Measurements from ENCODE around the gene FAM13A.

The FAM13A gene

DNA sequence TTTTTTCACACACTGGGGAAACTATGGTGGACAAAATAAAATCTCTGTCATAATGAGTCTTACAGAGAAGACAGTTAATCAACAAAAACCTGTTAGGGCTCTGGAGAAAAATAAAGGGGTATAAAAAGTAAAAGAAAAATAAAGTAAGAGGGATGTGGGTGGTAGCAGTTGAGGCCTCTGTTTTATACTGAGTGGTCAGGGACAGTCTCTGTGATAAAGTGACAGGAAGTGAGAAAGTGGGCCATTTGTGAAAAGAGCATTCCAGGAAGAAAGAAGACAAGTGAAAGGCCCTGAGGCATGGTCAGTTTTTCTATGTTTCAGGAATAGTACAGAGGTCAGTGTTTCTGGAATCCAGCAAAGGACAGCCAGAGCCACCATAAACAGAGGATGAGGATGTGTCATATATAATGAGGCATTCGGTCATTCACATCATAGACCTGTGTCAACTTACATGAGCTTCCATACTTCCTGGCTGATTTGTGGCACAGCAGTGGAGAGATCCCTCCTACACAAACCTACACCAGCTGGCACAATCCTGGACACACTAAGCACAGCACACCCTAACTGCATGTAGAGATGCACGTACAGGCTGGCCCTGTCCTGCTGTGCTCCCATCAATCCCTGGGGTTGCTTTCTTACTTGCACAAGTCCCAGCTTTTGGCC lies 295.0 kb downstream of the FAM13A start:
- no peak for DNase-seq

- no peak for DNase-seq
These were observed 295.6 kb downstream of the FAM13A start for GRCh38 chr4:88761342-88761741.

DNA sequence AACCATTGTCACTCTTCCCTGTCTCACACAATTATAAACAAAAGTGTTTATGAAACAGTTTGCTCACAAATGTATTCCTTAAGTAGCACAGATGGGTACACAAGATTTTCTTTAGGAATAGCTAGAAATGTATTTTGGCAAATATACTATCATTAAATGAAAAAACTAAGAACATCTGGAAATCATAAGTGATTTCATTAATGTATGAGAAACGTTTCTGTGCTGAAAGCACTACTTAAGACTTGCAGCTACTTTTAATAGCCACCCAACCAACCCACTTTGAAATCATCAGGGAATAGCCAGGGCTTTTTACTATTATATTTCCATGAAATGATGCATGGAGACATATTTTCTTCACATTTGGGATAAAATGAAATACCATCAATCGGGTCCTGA lies 297.1 kb downstream of the FAM13A start:
- DNase-seq = no peak

DNA sequence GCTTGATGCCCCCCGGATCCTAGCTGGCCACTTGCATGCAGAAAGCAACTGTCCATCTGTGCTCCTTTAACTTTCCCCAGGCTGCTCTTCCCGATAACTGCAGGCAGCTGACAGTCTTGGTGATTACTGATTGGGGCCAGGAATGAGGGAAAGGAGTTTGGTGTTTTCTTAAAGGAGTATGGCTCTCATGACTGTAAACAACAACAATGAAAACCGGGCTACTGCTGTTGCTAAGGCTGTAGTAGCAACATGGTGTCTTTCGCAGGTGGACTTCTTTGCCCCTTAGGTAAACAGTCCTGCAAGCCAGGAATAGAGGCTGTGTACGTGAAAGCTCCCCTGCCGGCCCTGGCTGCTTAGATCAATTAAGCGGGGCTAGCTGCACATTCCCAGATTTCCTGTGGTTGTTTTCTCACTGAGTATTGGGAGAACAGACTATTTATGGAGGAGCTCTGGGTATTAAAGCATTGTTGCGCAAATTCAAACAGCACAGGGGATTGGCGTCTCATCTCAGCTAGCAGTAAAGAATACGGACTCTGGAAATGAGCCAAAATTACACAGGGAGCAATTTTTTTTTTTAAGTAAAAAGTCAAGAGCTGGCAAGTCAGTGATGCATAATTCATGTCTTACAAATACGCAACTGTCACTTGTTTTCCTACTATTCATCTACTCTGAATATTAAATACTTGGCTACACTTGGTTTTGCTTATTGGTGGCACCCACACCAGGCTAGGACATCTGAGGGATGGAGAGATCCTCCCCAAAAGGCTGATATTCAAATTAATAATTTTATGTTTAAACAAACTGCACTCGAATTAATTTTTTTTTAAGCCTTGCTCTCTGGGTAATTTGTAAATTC lies 297.7 kb downstream of the FAM13A start:
- DNase-seq = no peak

- DNase-seq = no peak
These were observed 298.7 kb downstream of the FAM13A start for GRCh38 chr4:88758264-88758663.

DNA sequence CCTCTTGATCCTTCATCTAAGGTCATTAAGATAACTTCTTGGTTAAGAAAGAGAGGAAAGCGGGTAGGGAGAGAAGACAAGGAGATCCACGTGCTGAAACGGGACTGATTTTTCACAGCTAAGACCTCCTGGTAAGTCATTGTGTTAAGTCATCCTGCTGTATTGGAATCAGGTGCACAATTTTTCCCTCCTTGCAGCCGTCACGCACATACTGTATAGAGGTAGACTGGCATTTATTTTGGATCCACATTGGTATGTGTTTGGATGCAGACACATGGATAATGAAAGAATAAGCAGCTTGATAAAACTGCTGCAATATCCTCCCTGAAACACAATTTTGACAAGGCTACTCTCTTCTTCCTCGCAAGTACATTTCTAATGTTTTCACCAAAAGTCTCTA lies 299.2 kb downstream of the FAM13A start:
- no peak for DNase-seq

- DNase-seq = no peak
These were observed 299.9 kb downstream of the FAM13A start for GRCh38 chr4:88757067-88757466.

DNA sequence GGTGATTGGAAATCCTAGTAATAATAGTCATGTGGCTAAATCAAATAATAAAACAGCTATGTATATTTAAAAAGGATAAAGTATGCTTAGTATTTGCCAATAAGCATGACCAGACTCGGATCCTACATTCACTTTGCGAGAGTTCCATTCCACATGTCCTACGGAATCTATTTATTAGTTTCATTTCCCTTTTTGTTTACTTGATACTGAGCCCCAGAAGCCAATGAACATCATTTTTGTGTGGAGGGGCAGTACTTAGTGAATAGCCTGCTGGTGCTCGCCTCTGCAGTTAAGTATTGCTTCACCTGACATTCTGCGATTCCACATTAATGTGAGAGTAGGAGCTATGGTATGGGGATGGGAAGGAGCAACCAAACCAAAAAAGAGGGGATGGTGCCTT lies 300.8 kb downstream of the FAM13A start:
- no peak for DNase-seq

DNA sequence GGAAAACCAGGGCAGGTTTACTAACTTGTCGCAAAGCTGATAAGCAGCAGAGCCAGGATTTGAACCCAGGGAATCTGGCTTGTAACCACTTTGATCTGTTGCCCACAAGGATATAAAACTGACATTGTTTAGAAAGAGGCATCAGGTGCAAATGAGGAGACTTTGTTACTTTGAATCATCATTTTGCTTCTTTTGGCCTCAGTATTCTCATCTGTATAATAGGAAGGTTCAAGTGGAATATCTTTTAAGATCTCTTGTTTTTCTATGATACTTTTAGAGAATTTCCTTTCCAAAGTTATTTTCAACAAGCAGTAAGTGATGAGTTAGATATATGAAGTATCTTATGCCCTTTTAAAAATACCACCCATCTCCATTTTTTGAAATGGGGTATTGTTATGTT lies 301.5 kb downstream of the FAM13A start:
- no peak for DNase-seq

- DNase-seq = no peak
These were observed 302.2 kb downstream of the FAM13A start for GRCh38 chr4:88754796-88755195.

- no peak for DNase-seq
These were observed 303.1 kb downstream of the FAM13A start for GRCh38 chr4:88753658-88754571.

DNA sequence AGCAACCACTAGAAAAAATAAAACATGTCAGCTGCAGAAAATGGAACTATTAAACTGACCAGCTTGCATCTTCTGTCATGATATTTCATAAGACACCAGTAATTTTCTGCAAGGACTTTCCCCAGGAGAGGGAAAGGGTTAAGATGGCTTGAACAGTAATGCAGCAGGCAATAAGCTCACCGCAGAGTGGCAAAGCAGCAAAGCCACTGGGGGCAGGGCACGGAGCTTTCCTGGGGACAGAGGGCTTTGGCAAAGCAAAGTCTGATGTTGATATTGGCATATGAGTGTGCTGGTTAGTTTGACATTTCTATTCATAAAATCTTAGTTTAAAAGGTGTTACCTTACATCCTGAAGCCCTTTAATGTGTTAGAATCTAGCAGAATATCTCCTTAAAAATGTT lies 304.2 kb downstream of the FAM13A start:
- DNase-seq = no peak

- DNase-seq = no peak
These were observed 304.9 kb downstream of the FAM13A start for GRCh38 chr4:88752076-88752463.

- DNase-seq = no peak
These were observed 305.5 kb downstream of the FAM13A start for GRCh38 chr4:88751258-88752075.

GRCh38 chr4:88750369-88750768 lies 306.6 kb downstream of the FAM13A start:
- no peak for DNase-seq

GRCh38 chr4:88747351-88747750 lies 309.6 kb downstream of the FAM13A start:
- DNase-seq = no peak

DNA sequence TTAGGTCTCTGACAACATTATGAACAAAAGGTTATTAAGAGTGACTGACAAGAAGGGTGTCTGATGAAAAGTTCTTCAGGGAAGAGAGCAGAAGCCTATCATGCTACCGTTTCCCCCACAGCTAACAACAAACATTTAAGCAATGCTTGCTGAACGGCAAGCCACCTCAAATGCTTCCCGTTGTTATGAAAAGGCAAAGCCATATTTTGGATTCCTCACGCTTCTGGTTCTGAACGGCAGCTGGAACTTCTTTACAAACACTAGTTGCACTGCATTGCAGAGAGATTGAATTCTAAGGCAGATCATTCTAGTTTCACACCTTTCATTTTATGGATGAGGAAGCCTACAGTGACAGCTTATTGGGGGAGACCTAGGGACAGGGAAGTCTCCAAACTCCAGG lies 310.8 kb downstream of the FAM13A start:
- DNase-seq = no peak

DNA sequence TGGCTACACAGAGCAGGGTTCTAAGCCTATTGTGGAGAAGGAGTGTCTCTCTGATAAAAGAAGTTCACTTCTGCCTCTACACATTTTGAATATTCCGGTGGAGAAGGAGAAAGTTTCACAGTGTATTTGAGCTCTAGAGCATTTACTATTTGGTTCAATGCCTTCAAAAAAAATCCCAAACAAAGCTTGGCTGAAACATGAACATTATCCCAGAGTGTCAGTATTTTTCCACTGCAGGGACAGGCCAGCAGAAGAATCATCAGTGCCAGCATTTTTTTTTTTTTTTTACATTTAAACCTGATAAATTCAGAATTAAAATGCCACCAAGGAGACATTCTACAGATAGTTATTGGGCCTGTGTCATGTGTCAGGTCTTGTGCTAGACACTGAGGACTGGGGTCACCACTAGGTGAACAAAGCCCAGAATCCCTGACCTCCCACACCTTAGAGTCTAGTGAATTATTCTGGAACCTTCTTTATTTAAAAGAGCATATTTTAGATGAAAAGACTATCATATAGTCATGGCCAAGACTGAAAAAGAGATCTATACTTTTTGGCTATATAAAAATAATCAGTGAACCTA lies 311.3 kb downstream of the FAM13A start:
- no peak for DNase-seq

- DNase-seq = no peak
These were observed 311.8 kb downstream of the FAM13A start for GRCh38 chr4:88745175-88745574.

DNA sequence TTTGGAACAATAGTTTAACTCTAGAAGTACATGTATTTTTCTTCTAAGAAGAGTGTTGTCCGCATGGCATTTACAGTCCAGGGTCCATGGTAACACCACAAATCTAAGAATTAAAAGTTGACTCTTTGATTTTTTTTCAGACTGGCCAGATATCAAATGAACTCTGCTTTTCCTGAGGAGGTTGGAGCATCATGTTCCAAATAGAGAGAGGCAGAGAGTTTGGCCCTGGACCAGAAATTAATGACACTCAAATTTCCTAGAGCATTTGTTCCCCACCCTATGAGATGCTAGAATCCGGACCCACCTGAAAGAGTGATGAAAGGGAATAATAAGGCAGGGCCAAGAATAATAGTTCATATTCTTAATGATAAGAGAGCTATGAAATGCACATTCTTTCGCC lies 312.4 kb downstream of the FAM13A start:
- no peak for DNase-seq

- no peak for DNase-seq
These were observed 313.3 kb downstream of the FAM13A start for GRCh38 chr4:88743696-88744095.

GRCh38 chr4:88742561-88742960 lies 314.4 kb downstream of the FAM13A start:
- no peak for DNase-seq
